ENCODE results near the gene TP53BP2.

- TF ChIP-seq EZH2 (IDR thresholded peaks at IDR 0.05; ENCODE audit: borderline replicate concordance, insufficient read depth, low read length, poor library complexity, severe bottlenecking) = no peak
- no peak for TF ChIP-seq CTCF (IDR thresholded peaks at IDR 0.05; ENCODE audit: poor library complexity, severe bottlenecking)
Measured at GRCh38 chr1:223754681-223755431, 90.9 kb downstream of the TP53BP2 start.

Measured in neural cell (in vitro differentiated cells).